Measurements from ENCODE around the gene TMEM128.
"Not testable (repeated sequence)": the region's sequence is repeated elsewhere in the genome, so short reads cannot be mapped to it uniquely, and the experiment has no call there.

The TMEM128 gene

DNA sequence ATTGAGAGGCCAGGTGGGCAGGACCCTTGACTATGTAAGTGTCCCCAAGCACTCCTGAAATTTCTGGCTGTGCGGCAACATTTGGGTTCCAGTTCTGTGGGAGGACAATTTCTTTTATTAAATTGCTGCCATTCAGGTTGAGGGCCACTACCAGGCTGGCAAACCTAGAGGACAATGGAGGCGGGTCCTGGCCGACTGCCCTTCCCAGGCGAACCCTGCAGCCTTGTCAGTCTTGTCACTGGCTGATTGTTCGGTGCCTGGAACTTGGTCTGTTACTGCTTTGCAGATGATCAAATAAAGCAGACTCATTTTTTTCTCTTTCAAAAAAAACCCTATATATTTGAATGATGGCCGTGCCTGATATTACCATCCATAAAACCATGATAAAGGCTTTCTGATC lies 6.6 kb upstream of the TMEM128 start:
- DNase-seq, result no peak

DNA sequence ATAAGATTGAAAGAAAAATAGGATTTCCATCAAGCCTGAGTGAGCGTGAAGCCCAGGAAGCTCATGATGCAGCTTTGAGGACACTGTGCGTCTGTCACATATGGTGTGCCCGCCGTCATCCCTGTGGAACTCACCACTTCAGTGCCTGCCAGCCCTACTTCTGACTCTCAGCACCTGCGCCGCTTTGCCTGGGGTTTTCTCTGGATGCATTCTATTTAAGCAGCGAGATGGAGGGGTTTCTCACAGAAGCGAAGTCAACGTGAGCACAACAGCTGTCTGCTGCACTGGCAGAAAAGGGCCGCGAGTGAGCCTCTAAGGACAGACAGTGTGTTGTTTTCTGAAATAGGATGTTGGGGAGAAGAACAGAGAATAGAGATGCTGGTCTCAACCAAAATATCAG lies 6.2 kb upstream of the TMEM128 start:
- no peak for DNase-seq

DNA sequence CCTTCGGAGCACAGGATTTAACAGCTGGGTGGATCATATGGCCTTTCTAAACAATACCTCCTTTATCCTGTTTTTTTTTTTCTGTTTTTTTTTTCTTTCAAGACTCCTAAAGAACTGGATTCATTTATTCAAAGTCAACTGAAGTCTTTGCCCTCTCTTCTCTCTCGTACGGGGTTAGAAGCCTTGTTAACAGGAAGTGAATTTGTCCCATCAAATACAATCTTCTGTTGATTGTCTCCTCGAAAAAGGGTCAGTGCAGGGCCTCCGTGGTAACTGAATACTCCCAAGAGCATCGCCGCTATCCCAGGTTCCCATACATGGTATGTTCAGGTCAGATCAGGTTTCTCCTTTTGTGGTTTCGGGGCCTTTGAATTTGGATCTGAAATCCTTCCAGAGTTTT lies 1.8 kb upstream of the TMEM128 start:
- DNase-seq, result no peak

DNA sequence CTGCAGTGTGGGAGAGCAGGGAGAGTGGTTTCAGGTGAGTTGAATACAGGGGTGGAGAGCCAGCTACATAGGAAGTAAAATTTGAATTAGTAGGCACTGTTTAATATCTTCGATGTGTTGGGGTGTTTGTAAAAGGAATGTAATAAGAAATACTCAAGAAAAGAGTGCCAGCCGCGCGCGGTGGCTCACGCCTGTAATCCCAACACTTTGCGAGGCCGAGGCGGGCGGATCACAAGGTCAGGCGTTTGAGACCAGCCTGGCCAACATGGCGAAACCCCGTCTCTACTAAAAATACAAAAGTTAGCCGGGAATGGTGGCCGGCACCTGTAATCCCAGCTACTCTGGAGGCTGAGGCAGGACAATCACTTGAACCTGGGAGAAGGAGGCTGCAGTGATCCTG lies 1.3 kb upstream of the TMEM128 start:
- not testable (repeated sequence) for DNase-seq

DNA sequence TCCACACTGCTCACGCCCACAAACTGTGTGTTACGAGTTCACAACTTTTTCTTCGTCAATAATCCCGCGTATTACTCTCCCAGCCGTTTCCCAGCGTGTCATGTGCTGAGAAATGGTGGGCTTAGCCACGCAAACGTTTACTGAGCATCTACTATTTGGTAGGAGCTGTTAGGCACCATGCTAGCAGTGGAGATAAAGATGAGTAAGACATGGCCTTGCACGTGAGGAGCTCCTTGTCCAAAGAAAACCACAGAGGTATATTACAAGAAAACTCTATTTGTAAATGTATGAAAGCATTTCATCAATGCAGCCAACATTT lies 821 bp upstream of the TMEM128 start:
- no peak for DNase-seq

DNA sequence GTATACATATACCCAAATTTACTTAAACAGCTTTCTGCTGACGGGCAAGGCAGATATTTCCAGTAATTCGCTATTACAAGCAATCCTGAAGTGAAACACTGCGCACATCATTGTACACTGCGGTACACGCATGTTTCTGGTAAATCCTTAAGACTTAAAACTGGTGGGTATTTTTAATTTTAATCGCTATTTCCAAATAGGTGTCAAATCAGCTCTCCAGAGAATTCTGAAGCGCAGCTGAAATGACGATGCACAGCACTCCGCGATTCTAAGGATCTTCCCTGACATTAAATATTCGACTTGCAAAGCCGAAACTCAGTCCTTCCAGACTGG lies 361 bp downstream of the TMEM128 start:
- peak; percentile 43 for DNase-seq

DNA sequence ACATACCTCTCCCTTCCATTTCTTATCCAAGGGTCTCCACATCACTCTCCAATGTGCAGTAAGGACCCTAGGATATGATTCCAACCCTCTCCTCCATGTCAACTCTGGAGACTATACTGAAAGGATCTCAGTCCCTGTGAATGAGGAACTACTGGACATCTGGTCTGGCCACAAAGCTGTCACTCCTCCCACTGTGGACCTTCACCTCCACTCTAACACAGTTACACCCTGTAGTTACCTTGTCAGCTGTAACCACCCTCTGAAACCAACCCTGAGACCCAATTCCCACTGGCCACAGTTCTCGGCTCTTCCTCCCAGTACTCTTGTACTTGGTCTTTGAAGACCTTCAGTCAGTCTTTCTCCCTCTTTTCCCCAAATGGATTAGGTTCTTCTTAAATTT lies 2.9 kb downstream of the TMEM128 start:
- no peak for DNase-seq

DNA sequence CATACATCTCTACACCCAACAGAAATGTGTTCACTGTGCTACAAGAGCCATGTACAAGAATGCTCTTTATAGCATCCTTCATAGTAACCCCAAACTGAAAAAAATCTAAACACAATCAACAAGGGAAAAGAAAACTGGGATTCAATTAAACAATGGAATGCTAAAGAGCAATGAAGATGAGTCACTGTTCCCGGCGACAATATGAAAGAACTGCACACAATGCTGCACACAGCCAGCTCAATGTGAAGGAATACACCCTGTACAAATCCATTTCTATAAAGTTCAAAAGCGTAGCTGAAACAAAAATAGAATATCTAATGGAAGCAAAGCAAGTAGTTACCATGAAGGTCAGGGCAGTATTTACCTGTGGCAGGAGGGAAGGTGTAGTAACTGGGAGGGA lies 8.5 kb downstream of the TMEM128 start:
- not testable (repeated sequence) for DNase-seq

DNA sequence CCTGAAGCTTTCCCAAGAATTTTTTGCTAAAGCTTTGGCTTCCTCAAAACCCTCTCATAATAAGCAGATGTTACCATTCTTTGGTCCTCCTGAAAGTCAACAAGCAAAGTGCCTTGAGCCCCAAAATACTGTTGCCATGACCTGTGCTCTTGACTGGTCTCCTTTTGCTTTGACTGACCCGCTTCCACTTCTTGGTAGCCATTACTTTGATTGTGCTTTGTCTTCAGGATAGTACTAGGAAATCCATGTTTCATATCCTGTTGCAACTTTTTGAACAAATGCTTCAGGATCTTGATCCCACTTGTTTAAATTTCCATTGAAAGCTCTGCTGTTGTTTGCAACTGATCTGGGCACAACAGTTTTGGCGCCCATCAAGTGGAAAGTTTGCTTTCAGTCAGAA lies 14.4 kb downstream of the TMEM128 start:
- DNase-seq, result no peak

DNA sequence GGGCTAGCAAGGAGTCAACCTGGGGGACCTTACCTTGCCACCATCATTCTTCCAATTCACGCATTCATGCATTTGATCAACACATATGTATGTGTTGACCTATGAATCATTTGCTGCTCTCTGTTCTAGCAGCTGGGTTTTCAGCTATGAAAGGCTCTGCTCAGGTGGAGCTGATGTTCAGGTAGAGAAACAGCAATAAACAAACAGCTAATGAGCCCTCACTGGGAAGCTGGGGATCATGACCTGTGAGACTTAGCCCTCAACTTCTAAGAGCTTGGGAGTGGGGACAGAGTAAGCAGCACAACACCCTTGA lies 19.7 kb downstream of the TMEM128 start:
- DNase-seq, result no peak

DNA sequence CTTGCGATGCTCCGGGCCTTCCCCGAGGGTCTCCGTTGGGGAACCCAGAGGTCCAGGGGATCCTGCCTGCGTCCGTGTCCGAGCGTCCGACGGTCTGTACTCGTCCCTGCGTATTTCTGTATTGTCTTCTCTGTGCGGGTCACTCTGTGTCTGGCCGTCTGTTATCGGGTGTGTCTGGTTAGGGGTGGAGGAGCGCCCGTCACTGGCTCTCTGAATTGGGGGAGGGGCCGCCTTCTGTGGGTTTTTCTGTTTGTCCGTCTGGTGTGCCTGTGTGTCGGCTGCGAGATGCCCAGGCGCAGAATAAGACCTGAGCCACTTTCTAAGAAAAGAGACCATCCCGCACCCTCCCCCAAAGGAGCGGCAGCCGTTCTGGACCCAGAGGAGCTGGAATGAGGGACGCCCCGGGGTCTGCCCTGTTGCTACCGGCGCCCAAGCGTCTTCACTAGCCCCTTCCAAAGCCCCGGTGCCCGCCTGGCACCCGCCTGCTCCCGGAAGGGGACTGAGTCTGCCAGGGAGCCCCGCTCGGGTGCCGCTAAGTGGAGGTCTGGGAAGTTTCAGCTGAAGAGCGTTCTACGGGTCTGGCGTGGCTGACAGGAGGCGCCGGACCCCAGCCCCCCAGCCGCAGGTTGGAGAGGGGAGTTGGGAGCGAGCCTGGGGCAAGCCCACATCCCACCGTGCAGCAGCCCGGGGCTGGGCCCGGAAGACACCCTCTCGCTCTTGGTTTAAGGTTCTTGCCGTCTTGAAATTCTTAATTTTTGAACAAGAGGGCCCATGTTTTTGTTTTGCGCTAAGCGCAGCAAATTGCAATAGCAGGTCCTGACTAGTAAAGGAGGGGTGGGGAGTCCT lies 20.3 kb downstream of the TMEM128 start:
- DNase-seq, result no peak

DNA sequence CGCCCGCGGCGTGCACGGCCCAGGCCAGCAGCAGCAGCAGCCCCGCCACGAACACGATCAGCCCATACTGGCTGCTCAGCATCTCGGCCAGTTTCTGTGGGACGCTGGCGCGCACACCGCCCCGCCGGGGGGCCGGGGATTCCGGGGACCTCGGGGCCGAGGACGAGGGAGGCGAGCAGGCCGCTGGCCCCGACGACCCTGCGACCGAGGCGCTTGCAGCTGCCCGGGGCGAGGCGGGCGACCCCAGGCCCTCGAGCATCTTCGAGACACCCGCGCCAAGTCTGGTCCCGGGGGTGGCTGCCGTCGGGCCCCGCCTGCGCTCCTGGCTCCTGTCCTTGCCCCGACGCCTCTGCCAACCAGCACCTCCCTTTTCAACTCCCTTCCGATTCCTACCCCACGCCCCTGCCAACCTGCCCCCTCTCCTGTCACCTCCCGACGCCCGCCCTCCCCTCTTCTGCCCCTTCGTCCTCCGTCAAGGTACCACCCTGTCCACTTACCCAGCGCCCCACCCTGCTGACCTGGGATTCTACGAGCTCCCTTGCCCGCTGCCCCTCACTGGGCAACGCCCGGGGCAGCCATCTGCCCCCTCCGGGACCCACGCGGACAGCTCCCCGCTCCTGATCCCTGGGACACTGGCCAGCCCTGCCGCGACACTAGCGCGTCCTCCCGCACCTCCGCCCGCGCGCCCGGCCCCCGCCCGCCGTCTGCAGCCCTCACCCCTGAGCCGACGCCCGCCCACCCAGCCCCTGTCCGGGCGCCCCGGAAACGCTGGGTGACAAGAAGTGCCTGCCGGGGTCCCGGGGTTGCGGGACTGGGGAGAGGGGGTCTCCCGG lies 21.2 kb downstream of the TMEM128 start, which contains the start of gene OTOP1:
Gene OTOP1 (minus strand): TSS at position 324 of the 833 bp plus-strand sequence. CDS start 65 bp downstream, at position 259.
- no peak for DNase-seq

DNA sequence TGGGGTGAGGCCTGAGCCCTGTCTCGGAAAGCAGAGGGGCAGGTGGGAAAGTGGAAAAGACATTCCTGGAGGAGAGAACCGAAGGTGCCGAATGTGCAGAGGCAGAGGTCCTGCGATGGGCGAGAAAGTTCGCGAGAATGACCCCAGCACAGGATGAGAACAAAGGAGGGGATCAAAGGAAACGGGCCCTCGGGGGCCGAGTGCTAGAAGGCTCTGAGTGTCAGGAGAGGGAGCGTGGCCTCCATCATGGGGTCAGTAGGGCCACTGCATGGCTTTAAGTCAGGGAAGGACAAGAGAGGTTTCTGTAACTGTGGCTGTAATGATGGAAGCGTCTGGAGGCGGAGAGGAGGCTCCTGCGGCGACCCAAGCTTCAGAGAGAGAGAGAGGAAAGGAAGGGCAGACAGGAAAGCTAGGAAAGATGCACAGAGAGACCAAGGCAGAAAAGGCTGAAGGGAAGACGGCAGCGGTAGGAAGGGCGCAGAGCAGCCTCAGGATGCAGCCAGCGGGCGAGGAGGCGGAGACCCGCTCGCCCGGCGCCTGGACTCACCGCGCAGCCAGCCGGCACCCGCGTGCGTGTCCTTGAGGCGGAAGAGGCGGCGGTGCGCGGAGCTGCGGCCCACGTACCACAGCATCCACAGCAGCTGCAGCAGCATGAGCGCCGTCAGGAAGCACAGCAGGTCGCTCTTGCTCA lies 22.0 kb downstream of the TMEM128 start:
- no peak for DNase-seq

DNA sequence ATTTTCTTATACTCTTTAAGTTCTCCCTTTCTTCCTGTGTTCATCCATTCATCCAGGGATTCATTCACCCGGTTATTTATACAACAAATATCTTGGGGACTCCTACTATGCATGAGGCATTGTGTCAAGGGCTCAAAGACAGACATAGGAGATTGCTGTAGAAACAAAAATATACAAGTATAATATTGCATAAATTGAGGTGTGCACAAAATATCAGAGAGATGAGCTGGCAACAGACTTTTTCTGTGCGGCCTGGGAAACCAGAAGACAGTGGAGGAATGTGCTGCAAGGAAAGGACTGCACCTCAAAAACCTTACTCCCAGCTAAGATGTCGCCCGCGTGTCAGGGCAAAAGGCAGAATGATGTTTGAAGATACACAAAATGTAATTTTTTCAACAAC lies 30.9 kb downstream of the TMEM128 start:
- DNase-seq, result no peak

DNA sequence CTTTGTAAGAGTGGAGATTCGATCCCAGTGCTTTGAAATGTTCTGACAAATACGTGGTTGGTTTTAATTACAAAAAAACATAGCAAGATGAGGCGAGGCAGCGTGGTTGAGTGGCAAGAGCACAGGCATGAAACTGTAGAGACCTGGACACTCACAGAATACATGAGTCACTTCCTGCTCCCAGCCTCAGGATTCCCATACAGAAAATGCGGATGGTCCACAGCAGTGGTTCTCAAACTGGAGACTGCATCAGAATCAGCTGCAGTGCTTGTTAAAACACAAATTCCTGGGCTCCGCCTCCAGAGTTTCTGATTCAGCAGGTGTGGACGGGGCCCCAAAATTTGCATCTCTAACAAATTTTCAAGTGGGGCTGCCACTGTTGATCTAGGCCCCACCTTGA lies 31.4 kb downstream of the TMEM128 start:
- DNase-seq, result no peak

DNA sequence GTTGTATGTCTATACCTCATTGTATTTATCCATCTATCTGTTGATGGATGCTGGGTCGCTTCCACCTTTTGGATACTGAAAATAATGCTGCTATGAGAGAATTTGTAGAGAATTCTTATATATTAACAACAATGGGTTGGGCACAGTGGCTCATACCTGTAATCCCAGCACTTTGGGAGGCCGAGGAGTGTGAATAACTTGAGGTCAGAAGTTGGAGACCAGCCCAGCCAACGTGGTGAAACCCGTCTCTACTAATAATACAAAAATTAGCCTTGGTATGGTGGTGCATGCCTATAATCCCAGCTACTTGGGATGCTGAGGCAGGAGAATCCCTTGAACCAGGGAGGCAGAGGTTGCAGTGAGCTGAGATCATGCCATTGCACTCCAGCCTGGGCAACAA lies 34.3 kb downstream of the TMEM128 start:
- DNase-seq, result not testable (repeated sequence)

DNA sequence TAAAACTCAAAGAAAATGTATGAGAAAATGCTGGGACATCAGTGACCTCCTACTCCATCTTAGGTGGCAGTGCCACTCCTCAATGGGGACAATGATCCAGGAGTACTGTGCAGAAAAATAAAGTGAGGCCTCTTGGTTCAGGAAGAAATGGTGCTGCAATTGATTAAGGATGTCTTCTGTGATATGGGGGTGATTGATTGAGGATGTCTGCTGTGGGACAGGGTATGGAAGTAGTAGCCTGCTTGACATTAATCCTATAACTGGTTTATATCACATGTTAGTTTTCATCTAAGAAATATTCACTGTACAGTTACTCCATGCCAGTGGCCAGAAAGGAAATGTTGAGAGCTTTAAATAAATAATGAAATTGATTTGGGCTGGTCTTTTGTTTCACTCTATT lies 41.8 kb downstream of the TMEM128 start:
- DNase-seq, result no peak

DNA sequence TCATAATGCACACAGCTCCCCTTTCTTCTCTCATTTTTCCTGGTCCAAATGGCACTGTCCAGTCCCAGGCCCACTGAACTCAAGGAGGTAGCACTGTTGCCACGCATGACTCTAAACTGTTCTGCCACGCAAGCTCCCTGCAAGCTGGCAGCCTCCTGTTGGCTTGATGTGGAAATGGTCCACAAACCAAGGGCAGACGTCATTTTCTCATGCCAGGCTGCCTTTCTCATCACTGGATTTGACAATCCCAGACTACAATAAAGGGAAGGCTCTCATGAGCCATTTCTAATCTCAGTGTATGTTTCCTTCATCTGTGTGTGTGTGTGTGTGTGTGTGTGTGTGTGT lies 43.6 kb downstream of the TMEM128 start:
- DNase-seq, result no peak

DNA sequence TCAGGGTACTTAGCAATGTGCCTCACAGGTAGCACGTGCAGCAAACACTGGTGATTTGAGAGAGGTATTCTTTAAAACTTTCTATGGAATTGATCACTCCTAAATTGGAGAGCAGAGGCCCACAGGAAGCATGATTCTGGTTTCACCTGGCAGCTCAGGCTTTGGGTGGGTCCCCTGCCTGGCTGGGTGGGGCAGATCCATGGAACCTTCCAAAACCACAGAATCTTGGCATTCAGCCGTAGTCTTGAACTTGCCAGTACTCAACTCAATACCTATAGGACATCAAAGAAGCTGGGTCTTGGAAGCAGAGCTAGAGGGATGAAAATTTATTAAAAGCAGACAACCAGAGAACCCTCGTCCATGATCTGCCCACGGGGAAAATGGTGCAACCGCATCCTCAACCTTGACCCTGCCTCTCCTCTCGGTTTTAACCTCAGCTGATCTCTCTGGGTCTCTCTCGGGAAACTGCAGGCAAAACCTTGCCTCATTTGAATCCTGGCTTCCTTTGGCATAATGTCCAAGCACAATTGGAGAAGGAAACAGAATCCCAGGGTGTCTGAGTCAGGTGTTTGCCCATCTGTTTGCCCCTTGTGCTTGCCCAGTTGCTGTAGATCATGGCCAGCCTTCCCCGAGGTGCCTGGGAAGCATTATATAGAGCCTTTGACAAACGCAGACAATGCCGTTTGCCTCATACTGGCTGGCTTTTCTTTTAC lies 44.2 kb downstream of the TMEM128 start:
- DNase-seq, result no peak

DNA sequence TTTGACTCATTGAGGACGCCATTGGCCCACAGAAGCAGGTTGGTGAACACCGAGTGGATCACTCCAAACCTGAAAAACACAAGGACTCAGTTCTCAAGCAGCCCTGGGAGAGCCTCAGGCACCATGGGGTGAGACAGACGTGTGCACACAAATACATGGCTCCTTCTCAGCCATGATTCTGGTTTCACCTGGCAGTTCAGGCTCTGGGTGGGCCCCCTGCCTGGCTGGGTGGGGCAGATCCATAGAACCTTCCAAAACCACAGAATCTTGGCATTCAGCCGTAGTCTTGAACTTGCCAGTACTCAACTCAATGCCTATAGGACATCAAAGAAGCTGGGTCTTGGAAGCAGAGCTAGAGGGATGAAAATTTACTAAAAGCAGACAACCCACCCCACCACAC lies 45.5 kb downstream of the TMEM128 start:
- no peak for DNase-seq

DNA sequence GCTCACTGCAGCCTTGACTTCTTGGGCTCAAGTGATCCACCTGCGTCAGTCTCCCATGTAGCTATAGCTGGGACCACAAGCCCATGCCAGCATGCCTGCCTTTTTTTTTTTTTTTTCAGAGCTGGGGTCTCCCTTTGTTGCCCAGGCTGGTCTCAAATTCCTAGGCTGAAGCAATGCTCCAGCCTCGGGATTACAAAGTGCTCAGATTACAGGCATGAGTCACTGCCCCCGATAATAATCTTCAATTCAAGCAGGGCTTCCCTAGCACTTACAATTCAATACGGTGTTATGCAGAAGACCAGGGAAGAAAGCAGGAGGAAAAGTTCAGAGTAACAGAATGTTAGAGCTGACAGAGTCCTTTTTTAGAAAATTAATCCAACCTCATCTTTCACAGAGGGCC lies 47.4 kb downstream of the TMEM128 start:
- DNase-seq, result no peak

DNA sequence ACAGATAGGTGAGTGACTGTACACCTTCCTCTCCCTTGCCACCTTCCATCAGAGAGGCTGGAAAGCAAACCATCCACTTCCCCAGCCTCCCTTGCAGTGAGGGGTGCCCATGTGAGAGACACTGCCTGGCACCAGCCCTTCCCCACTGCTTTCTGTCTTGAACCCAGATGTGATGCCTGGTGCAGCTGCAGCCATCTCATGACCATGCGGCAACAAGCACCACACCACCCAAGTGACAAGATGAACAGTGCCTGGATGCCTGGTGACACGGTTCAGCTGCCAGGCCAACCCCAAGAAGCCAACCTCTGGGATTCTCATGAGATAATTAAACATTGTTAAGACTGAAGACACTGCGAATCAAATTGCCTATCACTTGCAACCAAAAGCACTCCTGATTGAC lies 52.7 kb downstream of the TMEM128 start:
- no peak for DNase-seq

DNA sequence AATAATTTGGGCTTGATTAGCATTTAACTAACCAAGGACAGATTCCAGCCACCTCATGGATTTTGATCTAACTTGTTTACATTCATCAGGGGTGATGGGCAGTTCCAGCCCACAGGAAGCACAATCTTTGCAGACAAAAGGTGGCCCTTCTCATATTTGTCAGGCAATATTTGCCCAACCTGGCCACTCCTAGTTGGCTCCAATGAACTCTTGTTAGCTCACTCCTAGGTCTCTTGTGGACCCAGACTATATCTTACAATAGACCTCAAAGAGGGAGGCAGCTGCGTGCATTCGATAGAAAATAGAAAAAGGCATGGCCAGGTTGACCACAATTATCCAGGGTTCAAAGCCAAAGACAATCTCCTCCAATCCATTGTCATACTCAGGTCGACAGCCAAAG lies 59.5 kb downstream of the TMEM128 start:
- not testable (repeated sequence) for DNase-seq

Measured in MV-4-11 (cell line).